Activated T-helper 1 cell treated with Interleukin-2 at 50 U/mL for 16 hours (primary cell): ENCODE measurements around the gene ERGIC2.

Source experiments
- DNase-seq: peaks from one replicate; pipeline ENCODE4 v3.0.0-alpha.2; 2020; ENCODE audit warnings: low read depth

Gene ERGIC2

GRCh38 chr12:29374913-29375312 lies 6.1 kb downstream of the ERGIC2 start:
- no peak for DNase-seq

DNA sequence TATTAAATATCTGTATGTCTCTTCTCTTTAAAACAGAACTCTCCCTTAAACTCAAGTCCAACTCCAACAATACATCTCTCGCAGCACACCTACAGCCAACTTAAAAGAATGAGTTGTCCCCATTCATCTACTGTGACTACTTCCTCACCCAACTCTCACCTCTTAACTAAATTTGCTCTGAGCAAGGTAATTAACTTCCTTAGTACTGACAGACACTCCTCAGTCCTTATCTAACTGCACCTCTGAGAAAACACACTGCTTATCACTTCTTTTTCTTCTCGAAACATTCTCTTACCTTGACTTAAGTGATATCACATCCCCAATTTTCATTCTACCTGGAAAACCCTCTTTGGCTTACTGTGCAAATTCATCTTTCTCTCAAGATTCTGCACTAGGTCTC lies 7.0 kb downstream of the ERGIC2 start:
- no peak for DNase-seq

- DNase-seq = no peak
Observed at GRCh38 chr12:29365091-29365490, 15.9 kb downstream of the ERGIC2 start.

- DNase-seq = no peak
Observed at GRCh38 chr12:29354954-29355353, 26.0 kb downstream of the ERGIC2 start.

GRCh38 chr12:29350080-29350479 lies 30.9 kb downstream of the ERGIC2 start:
- no peak for DNase-seq

- DNase-seq = no peak
Observed at GRCh38 chr12:29346769-29347421, 34.1 kb downstream of the ERGIC2 start.

DNA sequence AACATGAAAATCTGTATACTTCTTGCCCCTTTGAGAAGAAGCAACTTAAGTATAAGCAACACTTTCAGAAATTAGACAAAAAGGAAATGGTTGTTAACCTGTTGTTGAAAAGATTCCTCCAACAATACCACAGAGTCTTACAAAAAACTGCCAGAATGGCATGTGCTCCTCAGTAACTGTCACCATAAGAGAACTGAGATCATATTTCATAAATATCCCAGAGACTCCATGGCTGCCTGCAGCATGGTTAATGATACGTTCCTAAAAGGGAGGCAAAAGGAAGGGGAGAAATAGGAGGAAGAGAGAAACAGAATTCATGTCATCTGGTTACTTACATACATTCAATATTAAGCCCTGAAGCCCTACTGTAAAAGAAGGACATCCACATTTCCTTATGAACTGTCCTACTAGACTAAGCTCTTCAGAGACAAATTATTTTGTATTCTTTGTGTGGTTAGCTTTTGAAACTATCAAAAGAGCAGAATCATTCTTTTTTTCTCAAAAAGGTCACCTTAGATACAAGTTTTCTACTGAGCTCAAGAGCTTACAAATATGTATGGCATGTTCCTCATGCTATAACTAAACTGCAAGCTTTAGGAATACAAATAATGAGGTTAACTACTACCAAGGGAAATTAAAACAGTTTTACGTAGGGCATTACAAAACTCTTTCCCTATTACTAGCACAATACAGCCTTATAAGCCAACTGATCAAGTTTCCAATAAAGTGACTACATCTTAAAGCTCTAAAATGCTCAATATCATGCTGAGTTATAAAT lies 37.8 kb downstream of the ERGIC2 start:
- DNase-seq = no peak

- DNase-seq = no peak
Observed at GRCh38 chr12:29337325-29337724, 43.6 kb downstream of the ERGIC2 start.

DNA sequence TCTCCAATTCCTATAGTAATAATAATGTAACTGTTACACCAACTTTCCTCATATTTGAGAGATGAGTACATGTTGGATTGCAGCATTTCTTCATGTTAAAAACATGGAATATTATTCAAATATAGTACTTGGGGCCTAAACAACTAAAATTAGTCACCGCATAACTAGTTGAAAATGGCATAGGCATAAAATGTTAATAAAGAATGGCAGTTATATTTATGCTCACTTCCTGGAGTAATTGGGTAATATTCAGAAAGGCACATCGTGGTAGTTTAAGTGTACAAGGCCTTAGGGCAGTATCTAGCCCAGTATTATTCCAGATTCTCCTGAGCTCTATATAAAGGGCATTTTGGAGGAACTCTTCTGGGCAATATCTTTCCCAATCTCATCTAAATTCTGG lies 46.0 kb downstream of the ERGIC2 start:
- DNase-seq = no peak

DNA sequence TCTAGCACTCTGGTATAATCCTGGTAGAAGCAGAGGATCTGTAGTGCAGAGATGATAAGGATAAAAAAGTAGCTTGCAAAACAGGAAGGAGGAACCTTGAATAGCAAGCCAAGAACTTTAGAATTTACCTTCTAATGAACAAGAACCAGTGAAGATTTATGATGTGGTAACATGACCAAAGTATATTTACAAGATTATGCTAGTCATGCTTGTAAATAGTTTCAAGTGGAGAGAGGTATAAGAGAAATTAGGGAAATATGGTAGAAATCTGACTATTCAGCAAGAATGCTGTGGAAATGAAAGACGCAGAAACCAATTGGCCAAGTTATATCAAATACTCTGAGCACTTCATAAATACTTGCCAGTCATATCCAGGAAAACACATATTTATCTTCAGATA lies 47.8 kb downstream of the ERGIC2 start:
- DNase-seq = no peak

DNA sequence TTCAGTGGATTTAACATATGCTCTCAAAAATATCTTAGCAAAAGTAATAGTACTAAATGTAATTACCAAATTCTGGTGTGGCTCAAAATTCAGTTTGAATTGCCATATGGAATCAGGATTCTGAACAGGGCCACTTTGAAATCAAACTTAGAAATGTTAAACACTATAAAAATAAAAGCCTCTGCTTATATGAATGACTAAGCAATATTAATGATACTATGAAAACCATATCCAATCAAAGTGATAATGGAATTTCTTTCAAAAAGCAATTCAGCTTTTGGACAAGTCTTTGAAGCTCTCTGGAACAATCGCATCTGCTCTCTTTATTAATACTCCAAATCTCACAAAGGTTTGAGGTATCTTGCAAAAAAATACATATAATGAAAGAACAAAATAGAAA lies 51.6 kb downstream of the ERGIC2 start:
- no peak for DNase-seq

- DNase-seq = no peak
Observed at GRCh38 chr12:29322157-29322556, 58.8 kb downstream of the ERGIC2 start.

GRCh38 chr12:29320295-29321085 lies 60.5 kb downstream of the ERGIC2 start:
- no peak for DNase-seq

DNA sequence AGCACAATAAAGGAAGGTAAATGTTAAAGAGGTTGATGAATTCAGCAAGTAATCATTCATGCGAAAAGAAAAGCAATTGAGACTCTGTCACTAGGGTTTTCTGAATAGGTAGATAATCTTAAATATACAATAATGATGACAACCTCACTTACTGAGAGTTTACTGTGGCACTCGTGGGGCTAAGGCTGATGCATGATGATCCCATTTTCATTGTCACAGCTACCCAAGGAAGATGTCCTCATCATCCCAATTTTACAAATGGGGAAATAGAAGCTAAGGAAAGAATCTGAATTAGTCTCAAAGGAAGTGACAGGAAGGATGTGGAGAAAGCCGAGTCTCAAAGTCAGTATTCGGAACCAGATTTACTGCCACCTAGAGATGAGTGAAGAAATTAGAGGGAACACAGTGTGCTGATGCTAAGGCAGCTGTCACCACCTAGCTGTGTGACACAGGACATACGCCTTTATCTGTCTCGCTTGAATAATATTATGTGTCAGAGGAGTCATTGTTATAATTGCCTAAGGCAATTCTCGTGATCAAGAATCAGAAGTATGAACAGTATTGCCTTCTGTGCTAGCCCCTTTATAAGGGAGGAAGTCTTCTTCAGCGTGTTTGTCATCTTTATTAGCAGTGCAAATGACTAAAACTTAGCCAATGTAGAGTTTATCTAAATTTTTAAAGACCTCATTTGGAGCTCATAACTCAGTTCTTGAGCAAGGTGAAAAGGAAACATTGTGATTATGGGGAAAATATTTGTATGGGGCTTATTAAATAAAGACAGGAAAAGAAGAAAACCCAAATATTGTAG lies 63.2 kb downstream of the ERGIC2 start:
- no peak for DNase-seq

GRCh38 chr12:29316752-29317151 lies 64.2 kb downstream of the ERGIC2 start:
- DNase-seq = no peak

GRCh38 chr12:29314416-29314815 lies 66.6 kb downstream of the ERGIC2 start:
- no peak for DNase-seq

GRCh38 chr12:29310899-29311298 lies 70.1 kb downstream of the ERGIC2 start:
- no peak for DNase-seq

DNA sequence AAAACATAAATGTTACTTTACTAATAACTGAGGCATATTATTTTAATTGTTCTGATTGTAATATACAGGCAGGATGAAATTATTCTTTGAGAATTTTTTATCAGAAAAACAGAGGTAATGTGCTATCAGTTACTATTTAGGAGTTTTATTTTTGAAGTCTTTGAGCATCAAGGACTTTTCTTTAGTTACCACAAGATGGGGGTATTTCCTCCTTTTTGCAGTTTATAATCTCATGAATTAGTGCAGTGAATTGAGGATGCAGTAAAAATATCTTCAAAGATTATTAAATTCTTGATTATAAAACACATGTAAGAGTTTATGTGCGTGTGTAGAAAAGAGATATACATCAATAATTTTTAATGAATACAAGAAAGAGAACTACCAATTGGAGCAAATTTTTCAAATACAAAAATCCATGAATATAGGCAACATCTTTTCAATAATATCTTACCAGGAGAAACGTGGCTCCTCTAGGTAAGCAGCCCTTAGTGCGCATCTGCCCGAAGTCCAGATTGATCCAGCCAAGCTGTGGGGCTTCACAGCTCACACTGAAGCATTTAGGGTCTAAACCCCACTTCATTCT lies 71.6 kb downstream of the ERGIC2 start:
- DNase-seq = no peak

DNA sequence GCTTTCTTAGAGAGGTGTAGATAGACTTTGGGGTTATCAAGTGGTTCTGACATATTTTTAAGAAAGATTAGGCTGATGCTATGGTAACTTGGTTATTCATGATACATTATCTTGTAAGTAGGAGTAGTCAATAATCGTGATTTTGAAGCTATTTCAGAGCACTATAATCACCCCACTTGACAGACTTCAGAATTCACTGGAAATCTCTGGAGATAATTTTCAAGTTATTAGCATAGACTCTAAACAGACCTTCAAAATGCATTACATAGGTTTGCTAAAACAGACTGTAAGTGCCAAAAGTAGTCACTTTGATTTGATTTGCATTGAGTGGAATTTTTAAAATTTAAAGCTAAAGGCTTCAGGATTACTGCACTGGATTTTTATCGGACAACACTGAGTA lies 74.3 kb downstream of the ERGIC2 start:
- no peak for DNase-seq

GRCh38 chr12:29306266-29306665 lies 74.7 kb downstream of the ERGIC2 start:
- no peak for DNase-seq

DNA sequence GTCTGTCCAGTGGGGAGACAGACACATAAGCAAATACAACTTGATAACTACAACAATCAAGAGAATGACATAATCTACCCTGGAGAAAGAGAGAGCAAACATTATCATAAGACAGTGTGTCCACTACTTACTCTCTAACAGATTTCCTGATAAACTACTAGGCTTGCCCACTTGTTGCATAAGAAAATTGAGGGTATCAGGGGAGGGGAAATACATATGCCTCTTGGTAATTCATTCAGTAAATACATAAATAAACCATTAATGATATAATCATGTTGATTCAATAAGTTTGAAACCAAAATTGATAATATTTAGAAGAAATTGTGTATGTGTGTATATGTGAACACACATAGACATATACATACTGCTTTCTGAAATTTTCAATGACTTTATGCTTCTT lies 76.6 kb downstream of the ERGIC2 start:
- no peak for DNase-seq

DNA sequence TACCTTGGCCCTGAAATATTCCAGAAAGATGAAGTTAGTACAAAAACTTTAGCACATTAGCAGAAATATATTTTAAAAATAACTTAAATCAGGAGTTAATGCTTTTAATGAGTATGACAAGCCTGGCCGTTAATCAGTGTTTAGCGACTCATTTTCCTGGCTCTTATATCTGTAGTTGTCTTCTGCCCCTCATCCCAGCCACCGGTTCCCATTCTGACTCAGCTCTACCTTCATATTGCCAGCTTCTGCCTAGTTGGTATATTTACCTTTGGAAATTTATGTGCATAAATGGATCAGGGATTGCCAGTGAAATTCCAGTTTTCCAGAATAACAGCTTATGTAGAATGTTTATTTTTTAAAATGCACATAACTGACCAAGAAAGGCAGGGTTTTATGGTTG lies 79.9 kb downstream of the ERGIC2 start:
- DNase-seq = no peak
